GM19452 (cell line): Measurements from ENCODE around the gene RUNX2.

Experiments
- ATAC-seq: cut with Tn5 transposase; IDR thresholded peaks from one replicate; pipeline ENCODE4 v1.9.1; 2021; ENCODE audit not compliant: unreplicated experiment

The RUNX2 gene

GRCh38 chr6:45509426-45509825 is 181.3 kb downstream of the RUNX2 start:
- no peak for ATAC-seq

GRCh38 chr6:45512717-45513116 is 184.6 kb downstream of the RUNX2 start:
- ATAC-seq = no peak

GRCh38 chr6:45513213-45513618 is 185.1 kb downstream of the RUNX2 start:
- no peak for ATAC-seq

- no peak for ATAC-seq
Measured at GRCh38 chr6:45513843-45514242, 185.7 kb downstream of the RUNX2 start.

- no peak for ATAC-seq
Measured at GRCh38 chr6:45514454-45515230, 186.5 kb downstream of the RUNX2 start.

- no peak for ATAC-seq
Measured at GRCh38 chr6:45518013-45518720, 190.0 kb downstream of the RUNX2 start.

GRCh38 chr6:45521226-45521625 is 193.1 kb downstream of the RUNX2 start:
- ATAC-seq = no peak

GRCh38 chr6:45522486-45522885 is 194.4 kb downstream of the RUNX2 start:
- ATAC-seq = no peak

- no peak for ATAC-seq
Measured at GRCh38 chr6:45527210-45527609, 199.1 kb downstream of the RUNX2 start.

GRCh38 chr6:45531999-45532595 is 204.0 kb downstream of the RUNX2 start:
- ATAC-seq = no peak

GRCh38 chr6:45532721-45533210 is 204.6 kb downstream of the RUNX2 start:
- no peak for ATAC-seq

GRCh38 chr6:45533386-45533785 is 205.3 kb downstream of the RUNX2 start:
- ATAC-seq = no peak

GRCh38 chr6:45535933-45536332 is 207.8 kb downstream of the RUNX2 start:
- no peak for ATAC-seq

GRCh38 chr6:45537539-45537938 is 209.4 kb downstream of the RUNX2 start:
- ATAC-seq = no peak

- ATAC-seq = no peak
Measured at GRCh38 chr6:45538641-45539547, 210.8 kb downstream of the RUNX2 start.

GRCh38 chr6:45540375-45540920 is 212.3 kb downstream of the RUNX2 start:
- no peak for ATAC-seq

- ATAC-seq = no peak
Measured at GRCh38 chr6:45541934-45542333, 213.8 kb downstream of the RUNX2 start.

GRCh38 chr6:45543298-45544235 is 215.4 kb downstream of the RUNX2 start:
- no peak for ATAC-seq

GRCh38 chr6:45545416-45545815 is 217.3 kb downstream of the RUNX2 start:
- no peak for ATAC-seq
